Activated naive CD4-positive, alpha-beta T cell treated with anti-CD3 and anti-CD28 coated beads for 36 hours (primary cell): ENCODE results near the gene WFIKKN2. TPM values are rescaled to one million over a fixed set of nuclear protein-coding genes. Genes with fewer than 3 reads are reported as not detected.

Experiments
- CTCF ChIA-PET: fragments of 350-600 bp; sonication (Branson Sonifier 250); formaldehyde crosslinking; loops from one replicate; lab custom pipeline; 2021; ENCODE audit warnings: antibody characterized with exemption; lab: Charles Lee
- DNase-seq: peaks from one replicate; pipeline ENCODE4 v3.0.0-alpha.2; 2020
- H3K27ac Mint-ChIP-seq: one replicate; pipeline ENCODE4 v1.8.0; 2021; ENCODE audit warnings: mild to moderate bottlenecking, mixed read lengths
- H3K27me3 Mint-ChIP-seq: one replicate; pipeline ENCODE4 v1.8.0; 2021; ENCODE audit warnings: low read depth, mixed read lengths
- H3K36me3 Mint-ChIP-seq: one replicate; pipeline ENCODE4 v1.8.0; 2021; ENCODE audit warnings: low read depth, mixed read lengths
- H3K4me1 Mint-ChIP-seq: one replicate; pipeline ENCODE4 v1.8.0; 2021; ENCODE audit warnings: low read depth, mixed read lengths
- H3K4me3 Mint-ChIP-seq: one replicate; pipeline ENCODE4 v1.8.0; 2021; ENCODE audit warnings: mild to moderate bottlenecking, moderate library complexity, mixed read lengths
- H3K9me3 Mint-ChIP-seq: one replicate; pipeline ENCODE4 v1.8.0; 2021; ENCODE audit warnings: mixed read lengths
- intact Hi-C: fragments of 100-400 bp; cut with micrococcal nuclease; formaldehyde crosslinking; loops from one replicate; pipeline ENCODE4 v1.15.1; 2023
- total RNA-seq, 2 experiments: library from RNA; stranded (reverse); gene quantifications; one replicate each; pipeline ENCODE4 v1.2.3, GENCODE V29; 2021

The WFIKKN2 gene
- total RNA-seq, 2 experiments from 2014 or later, result not detected

- Mint-ChIP-seq H3K27me3 (no peaks in the 10 kb centered on the region), H3K4me3 (no peak overlapping the region), H3K27ac (no peak overlapping the region), H3K9me3 (no peaks in the 10 kb centered on the region), H3K4me1 (no peaks in the 10 kb centered on the region), H3K36me3 (no peaks in the 10 kb centered on the region)
- intact Hi-C loops, result loop anchor here (2.0 kb wide), 1 partner anchor 33 kb away; no protein-coding TSS in a partner anchor
- CTCF ChIA-PET, result interaction anchor here (0.6 to 2.2 kb wide), 15 partner anchors 8 to 337 kb away, joined by 3 to 15 read pairs (median 4); partner anchors contain the start of gene NME1
- no peak for DNase-seq
Measured at GRCh38 chr17:50816271-50816670, 19.1 kb upstream of the WFIKKN2 start.

GRCh38 chr17:50816771-50817751 is 18.3 kb upstream of the WFIKKN2 start:
- H3K36me3 Mint-ChIP-seq, result no peaks in the 10 kb centered on the region
- H3K27me3 Mint-ChIP-seq, result no peaks in the 10 kb centered on the region
- no peaks in the 10 kb centered on the region for H3K4me1 Mint-ChIP-seq
- no peak overlapping the region for H3K4me3 Mint-ChIP-seq
- H3K9me3 Mint-ChIP-seq, result no peaks in the 10 kb centered on the region
- intact Hi-C loops, result loop anchor here (1.0 to 2.0 kb wide), 3 partner anchors 24 to 139 kb away; no protein-coding TSS in a partner anchor
- H3K27ac Mint-ChIP-seq, result no peak overlapping the region
- peak; percentile 59 for DNase-seq
- CTCF ChIA-PET, result interaction anchor here (0.6 to 2.2 kb wide), 24 partner anchors 9 to 336 kb away, joined by 3 to 15 read pairs (median 4); partner anchors contain the start of gene NME1

GRCh38 chr17:50817838-50818237 is 17.5 kb upstream of the WFIKKN2 start:
- Mint-ChIP-seq H3K27me3 (no peaks in the 10 kb centered on the region), H3K4me3 (no peak overlapping the region), H3K36me3 (no peaks in the 10 kb centered on the region), H3K4me1 (no peaks in the 10 kb centered on the region), H3K27ac (no peak overlapping the region), H3K9me3 (no peaks in the 10 kb centered on the region)
- intact Hi-C loops, result loop anchor here (1.0 to 2.0 kb wide), 3 partner anchors 23 to 138 kb away; no protein-coding TSS in a partner anchor
- DNase-seq, result no peak
- CTCF ChIA-PET, result interaction anchor here (1.0 to 2.2 kb wide), 8 partner anchors 18 to 143 kb away, joined by 3 to 15 read pairs (median 4); no protein-coding TSS in a partner anchor

GRCh38 chr17:50818261-50818660 is 17.1 kb upstream of the WFIKKN2 start:
- intact Hi-C loops, result no loop called here
- Mint-ChIP-seq H3K27ac (no peak overlapping the region), H3K4me3 (no peak overlapping the region), H3K36me3 (no peaks in the 10 kb centered on the region), H3K9me3 (no peaks in the 10 kb centered on the region), H3K4me1 (no peaks in the 10 kb centered on the region), H3K27me3 (no peaks in the 10 kb centered on the region)
- no peak for DNase-seq
- CTCF ChIA-PET, result interaction anchor here (1.6 to 2.2 kb wide), 3 partner anchors 33 to 130 kb away, joined by 4 to 15 read pairs (median 10); no protein-coding TSS in a partner anchor

- no peaks in the 10 kb centered on the region for H3K36me3 Mint-ChIP-seq
- no peak overlapping the region for H3K4me3 Mint-ChIP-seq
- no peaks in the 10 kb centered on the region for H3K9me3 Mint-ChIP-seq
- H3K27ac Mint-ChIP-seq, result no peak overlapping the region
- intact Hi-C loops, result no loop called here
- no peaks in the 10 kb centered on the region for H3K4me1 Mint-ChIP-seq
- no peaks in the 10 kb centered on the region for H3K27me3 Mint-ChIP-seq
- DNase-seq, result no peak
- CTCF ChIA-PET, result interaction anchor here (0.5 to 0.7 kb wide), 3 partner anchors 33 to 294 kb away, joined by 3 to 4 read pairs (median 3); no protein-coding TSS in a partner anchor
Measured at GRCh38 chr17:50818921-50819657, 16.3 kb upstream of the WFIKKN2 start.

GRCh38 chr17:50820651-50821050 is 14.7 kb upstream of the WFIKKN2 start:
- H3K27ac Mint-ChIP-seq, result no peak overlapping the region
- no peaks in the 10 kb centered on the region for H3K27me3 Mint-ChIP-seq
- H3K9me3 Mint-ChIP-seq, result no peaks in the 10 kb centered on the region
- no peaks in the 10 kb centered on the region for H3K36me3 Mint-ChIP-seq
- H3K4me1 Mint-ChIP-seq, result no peaks in the 10 kb centered on the region
- H3K4me3 Mint-ChIP-seq, result no peak overlapping the region
- DNase-seq, result no peak
- CTCF ChIA-PET, result no interaction called here
- intact Hi-C loops, result no loop called here

GRCh38 chr17:50822550-50822949 is 12.8 kb upstream of the WFIKKN2 start:
- Mint-ChIP-seq H3K27me3 (no peaks in the 10 kb centered on the region), H3K4me3 (no peak overlapping the region), H3K36me3 (no peaks in the 10 kb centered on the region), H3K9me3 (no peaks in the 10 kb centered on the region), H3K27ac (no peak overlapping the region), H3K4me1 (no peaks in the 10 kb centered on the region)
- intact Hi-C loops, result no loop called here
- no peak for DNase-seq
- CTCF ChIA-PET, result no interaction called here

- intact Hi-C loops, result no loop called here
- H3K27me3 Mint-ChIP-seq, result no peaks in the 10 kb centered on the region
- CTCF ChIA-PET, result no interaction called here
- H3K4me3 Mint-ChIP-seq, result no peak overlapping the region
- H3K27ac Mint-ChIP-seq, result no peak overlapping the region
- H3K4me1 Mint-ChIP-seq, result no peaks in the 10 kb centered on the region
- DNase-seq, result no peak
- H3K9me3 Mint-ChIP-seq, result no peaks in the 10 kb centered on the region
- H3K36me3 Mint-ChIP-seq, result no peaks in the 10 kb centered on the region
Measured at GRCh38 chr17:50824429-50824828, 11.0 kb upstream of the WFIKKN2 start.

GRCh38 chr17:50825188-50825587 is 10.2 kb upstream of the WFIKKN2 start:
- H3K4me3 Mint-ChIP-seq, result no peak overlapping the region
- DNase-seq, result no peak
- intact Hi-C loops, result no loop called here
- no peaks in the 10 kb centered on the region for H3K4me1 Mint-ChIP-seq
- no peaks in the 10 kb centered on the region for H3K36me3 Mint-ChIP-seq
- H3K27ac Mint-ChIP-seq, result no peak overlapping the region
- CTCF ChIA-PET, result no interaction called here
- no peaks in the 10 kb centered on the region for H3K9me3 Mint-ChIP-seq
- no peaks in the 10 kb centered on the region for H3K27me3 Mint-ChIP-seq

- no peak overlapping the region for H3K27ac Mint-ChIP-seq
- H3K4me1 Mint-ChIP-seq, result no peaks in the 10 kb centered on the region
- peaks cover 2% of the 10 kb centered on the region for H3K27me3 Mint-ChIP-seq
- CTCF ChIA-PET, result interaction anchor here (0.8 to 2.3 kb wide), 2 partner anchors 24 to 46 kb away, joined by 3 to 5 read pairs; no protein-coding TSS in a partner anchor
- no peak for DNase-seq
- no peaks in the 10 kb centered on the region for H3K36me3 Mint-ChIP-seq
- intact Hi-C loops, result no loop called here
- H3K4me3 Mint-ChIP-seq, result no peak overlapping the region
- no peaks in the 10 kb centered on the region for H3K9me3 Mint-ChIP-seq
Measured at GRCh38 chr17:50828508-50829170, 6.7 kb upstream of the WFIKKN2 start.

- Mint-ChIP-seq H3K4me1 (no peaks in the 10 kb centered on the region), H3K36me3 (no peaks in the 10 kb centered on the region), H3K9me3 (no peaks in the 10 kb centered on the region), H3K4me3 (no peak overlapping the region), H3K27ac (no peak overlapping the region), H3K27me3 (peaks cover 2% of the 10 kb centered on the region)
- no peak for DNase-seq
- CTCF ChIA-PET, result interaction anchor here (1.5 to 2.3 kb wide), 2 partner anchors 12 to 46 kb away, joined by 5 to 9 read pairs; no protein-coding TSS in a partner anchor
- intact Hi-C loops, result no loop called here
Measured at GRCh38 chr17:50829332-50829731, 6.1 kb upstream of the WFIKKN2 start.
